ENCODE results near the gene LRBA.

Gene LRBA

DNA sequence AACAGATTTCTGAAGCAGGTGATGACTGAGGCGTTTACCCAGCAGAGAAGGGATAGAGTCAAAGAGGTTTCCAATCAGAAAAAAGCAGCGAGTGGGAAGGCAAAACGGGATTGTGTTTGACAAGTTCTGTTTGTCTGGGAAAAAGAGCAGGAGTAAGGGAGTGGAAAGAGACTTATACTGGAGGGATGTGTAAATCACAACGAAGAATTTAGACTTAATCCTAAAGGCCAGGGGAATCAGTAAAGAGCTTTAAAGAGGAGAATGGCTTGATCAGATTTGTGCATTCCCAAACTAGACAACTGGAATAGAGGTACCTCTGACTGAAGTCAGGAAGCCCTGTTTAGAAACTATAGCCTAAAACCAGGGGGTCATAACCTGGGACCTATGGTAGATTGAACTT, 31.5 kb upstream of the LRBA start:
- no peak for DNase-seq (ENCODE audit: low read depth)
- TF ChIP-seq, protein P1, sequence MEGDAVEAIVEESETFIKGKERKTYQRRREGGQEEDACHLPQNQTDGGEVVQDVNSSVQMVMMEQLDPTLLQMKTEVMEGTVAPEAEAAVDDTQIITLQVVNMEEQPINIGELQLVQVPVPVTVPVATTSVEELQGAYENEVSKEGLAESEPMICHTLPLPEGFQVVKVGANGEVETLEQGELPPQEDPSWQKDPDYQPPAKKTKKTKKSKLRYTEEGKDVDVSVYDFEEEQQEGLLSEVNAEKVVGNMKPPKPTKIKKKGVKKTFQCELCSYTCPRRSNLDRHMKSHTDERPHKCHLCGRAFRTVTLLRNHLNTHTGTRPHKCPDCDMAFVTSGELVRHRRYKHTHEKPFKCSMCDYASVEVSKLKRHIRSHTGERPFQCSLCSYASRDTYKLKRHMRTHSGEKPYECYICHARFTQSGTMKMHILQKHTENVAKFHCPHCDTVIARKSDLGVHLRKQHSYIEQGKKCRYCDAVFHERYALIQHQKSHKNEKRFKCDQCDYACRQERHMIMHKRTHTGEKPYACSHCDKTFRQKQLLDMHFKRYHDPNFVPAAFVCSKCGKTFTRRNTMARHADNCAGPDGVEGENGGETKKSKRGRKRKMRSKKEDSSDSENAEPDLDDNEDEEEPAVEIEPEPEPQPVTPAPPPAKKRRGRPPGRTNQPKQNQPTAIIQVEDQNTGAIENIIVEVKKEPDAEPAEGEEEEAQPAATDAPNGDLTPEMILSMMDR (IDR thresholded peaks at IDR 0.05; ENCODE audit: insufficient read depth, low read depth, low read length, missing control alignments): no peak

DNA sequence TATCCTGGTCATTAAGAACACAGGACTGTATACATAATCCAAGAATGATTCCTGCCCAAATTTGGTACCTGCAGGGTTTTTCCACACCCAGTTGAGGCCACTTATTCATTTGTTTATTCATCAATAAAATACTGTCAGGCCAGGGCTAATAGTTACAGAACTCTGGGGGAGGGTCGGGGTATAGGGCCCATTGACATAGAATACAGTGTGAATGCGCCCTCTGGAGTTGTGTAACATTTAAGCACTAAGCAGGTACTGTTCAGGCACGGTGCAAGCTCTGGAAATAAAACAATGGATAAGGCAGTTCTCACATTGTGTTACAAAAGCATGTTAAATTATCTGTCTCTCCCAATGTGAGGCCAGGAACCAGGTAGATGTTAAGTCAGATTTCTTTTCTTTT, 30.8 kb upstream of the LRBA start:
- no peak overlapping the region for H3K4me3 ChIP-seq (ENCODE audit: low read depth, low read length)
- peak; percentile 24 for DNase-seq (ENCODE audit: low read depth)
- TF ChIP-seq, protein P1 (IDR thresholded peaks at IDR 0.05; ENCODE audit: insufficient read depth, low read depth, low read length, missing control alignments): peak; percentile 7

More for the DNA sequence above, 31.5 kb upstream of the LRBA start:
- H3K4me3 ChIP-seq (ENCODE audit: low read depth, low read length): no peak overlapping the region

DNA sequence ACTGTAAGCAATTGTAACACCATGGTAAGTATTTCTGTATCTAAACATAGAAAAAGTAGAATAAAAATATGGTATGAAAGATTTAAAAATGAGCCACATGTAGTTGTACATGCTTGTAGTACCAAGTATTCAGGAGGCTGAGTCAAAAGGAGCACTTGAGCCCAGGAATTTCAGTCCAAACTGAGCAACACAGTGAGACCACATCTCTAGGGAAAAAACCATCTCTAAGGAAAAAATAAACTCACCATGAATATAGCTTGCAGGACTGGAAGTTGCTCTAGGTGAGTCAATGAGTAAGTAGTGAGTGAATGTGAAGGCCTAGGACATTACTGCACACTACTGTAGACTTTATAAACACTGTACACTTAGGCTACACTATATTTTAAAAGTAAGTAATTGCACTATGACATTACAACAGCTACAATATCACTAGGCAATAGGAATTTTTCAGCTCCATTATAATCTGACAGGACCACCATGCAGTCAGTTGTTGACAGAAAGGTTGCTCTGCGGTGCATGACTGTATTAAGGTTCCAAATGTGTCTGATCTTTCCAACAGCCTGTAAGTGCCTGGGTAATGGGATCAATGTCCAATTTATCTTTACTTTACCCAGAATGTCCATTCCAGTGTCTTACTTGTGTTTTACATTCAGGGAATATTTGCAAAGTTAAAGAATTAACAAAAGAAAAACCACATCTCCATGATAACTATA, 28.9 kb upstream of the LRBA start:
- TF ChIP-seq, protein P1 (IDR thresholded peaks at IDR 0.05; ENCODE audit: insufficient read depth, low read depth, low read length, missing control alignments): no peak
- no peak for DNase-seq (ENCODE audit: low read depth)
- no peak overlapping the region for H3K4me3 ChIP-seq (ENCODE audit: low read depth, low read length)

DNA sequence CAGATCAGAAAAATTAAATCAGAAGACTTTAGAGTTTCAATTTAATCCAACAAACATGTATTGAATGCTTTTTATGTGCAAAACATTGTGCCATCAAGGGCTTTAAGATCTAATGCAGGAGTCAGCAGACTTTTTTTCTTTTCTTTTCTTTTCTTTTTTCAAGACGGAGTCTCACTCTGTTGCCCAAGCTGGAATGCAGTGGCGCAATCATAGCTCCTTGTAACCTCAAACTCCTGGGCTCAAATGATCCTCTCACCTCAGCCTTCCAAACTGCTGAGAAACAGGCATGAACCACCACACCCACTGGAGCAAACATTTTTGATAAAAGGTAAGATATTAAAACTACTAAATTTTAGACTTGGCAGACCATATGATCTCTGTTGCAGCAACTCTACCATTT, 24.6 kb upstream of the LRBA start:
- H3K4me3 ChIP-seq (ENCODE audit: low read depth, low read length): no peak overlapping the region
- TF ChIP-seq, protein P1 (IDR thresholded peaks at IDR 0.05; ENCODE audit: insufficient read depth, low read depth, low read length, missing control alignments): no peak
- no peak for DNase-seq (ENCODE audit: low read depth)

DNA sequence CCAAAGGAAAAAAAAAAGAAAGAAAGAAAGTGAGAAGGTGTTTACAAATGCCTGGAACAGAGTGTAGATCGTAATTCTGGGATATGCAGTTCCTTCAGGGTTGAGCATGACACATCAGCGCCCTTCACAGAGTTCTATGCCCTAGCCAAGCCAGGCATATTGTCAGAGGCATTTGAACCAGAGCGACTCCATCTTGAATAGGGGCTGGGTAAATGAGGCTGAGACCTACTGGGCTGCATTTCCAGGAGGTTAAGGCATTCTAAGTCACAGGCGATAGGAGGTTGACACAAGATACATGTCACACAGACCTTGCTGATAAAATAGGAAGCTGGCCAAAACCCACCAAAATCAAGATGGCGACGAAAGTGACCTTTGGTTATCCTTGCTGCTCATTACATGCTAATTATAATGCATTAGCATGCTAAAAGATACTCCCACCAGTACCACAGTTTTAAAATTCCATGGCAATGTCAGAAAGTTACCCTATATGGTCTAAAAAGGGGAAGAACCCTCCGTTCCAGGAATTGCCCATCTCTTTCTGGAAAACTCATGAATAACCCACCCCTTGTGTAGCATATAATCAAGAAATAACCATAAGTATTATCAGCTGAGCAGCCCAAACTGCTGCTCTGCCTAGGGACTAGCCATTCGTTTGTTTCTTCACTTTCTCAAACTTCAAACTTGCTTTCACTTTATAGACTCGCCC, 23.5 kb upstream of the LRBA start:
- no peak overlapping the region for H3K4me3 ChIP-seq (ENCODE audit: low read depth, low read length)
- no peak for DNase-seq (ENCODE audit: low read depth)
- TF ChIP-seq, protein P1 (IDR thresholded peaks at IDR 0.05; ENCODE audit: insufficient read depth, low read depth, low read length, missing control alignments): no peak

DNA sequence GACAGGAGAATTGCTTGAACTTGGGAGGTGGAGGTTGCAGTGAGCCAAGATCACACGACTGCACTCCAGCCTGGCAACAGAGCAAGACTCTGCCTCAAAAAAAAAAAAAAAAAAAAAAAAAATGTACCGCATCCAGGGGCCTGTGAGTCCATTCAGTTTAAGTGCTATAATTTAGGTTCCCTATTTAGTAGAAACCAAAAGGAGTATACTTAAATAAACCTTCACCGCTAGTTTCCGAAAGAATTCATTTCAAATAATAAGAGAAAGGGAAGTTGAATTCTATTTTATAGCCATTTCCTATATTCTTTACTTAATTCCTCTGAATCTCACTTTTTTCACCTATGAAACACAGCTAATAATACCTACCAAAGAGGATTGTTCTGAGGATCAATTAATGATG, 20.8 kb upstream of the LRBA start:
- no peak for DNase-seq (ENCODE audit: low read depth)

More for the DNA sequence above, 20.8 kb upstream of the LRBA start:
- TF ChIP-seq, protein P1 (IDR thresholded peaks at IDR 0.05; ENCODE audit: insufficient read depth, low read depth, low read length, missing control alignments): no peak
- no peak overlapping the region for H3K4me3 ChIP-seq (ENCODE audit: low read depth, low read length)

All from GM12865 (cell line).